ENCODE results near the gene SLC7A14.

- TF ChIP-seq, protein P1, sequence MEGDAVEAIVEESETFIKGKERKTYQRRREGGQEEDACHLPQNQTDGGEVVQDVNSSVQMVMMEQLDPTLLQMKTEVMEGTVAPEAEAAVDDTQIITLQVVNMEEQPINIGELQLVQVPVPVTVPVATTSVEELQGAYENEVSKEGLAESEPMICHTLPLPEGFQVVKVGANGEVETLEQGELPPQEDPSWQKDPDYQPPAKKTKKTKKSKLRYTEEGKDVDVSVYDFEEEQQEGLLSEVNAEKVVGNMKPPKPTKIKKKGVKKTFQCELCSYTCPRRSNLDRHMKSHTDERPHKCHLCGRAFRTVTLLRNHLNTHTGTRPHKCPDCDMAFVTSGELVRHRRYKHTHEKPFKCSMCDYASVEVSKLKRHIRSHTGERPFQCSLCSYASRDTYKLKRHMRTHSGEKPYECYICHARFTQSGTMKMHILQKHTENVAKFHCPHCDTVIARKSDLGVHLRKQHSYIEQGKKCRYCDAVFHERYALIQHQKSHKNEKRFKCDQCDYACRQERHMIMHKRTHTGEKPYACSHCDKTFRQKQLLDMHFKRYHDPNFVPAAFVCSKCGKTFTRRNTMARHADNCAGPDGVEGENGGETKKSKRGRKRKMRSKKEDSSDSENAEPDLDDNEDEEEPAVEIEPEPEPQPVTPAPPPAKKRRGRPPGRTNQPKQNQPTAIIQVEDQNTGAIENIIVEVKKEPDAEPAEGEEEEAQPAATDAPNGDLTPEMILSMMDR (IDR thresholded peaks at IDR 0.05; ENCODE audit: extremely low read depth in 1 of 2, insufficient read depth in 1 of 2, low read depth in 1 of 2, low read length in 2 of 2), result no peak
- TF ChIP-seq POLR2AphosphoS5 (IDR thresholded peaks at IDR 0.05; ENCODE audit: insufficient read depth, low read depth, low read length), result no peak
- TF ChIP-seq POLR2A (IDR thresholded peaks at IDR 0.05; ENCODE audit: low read depth, low read length), result no peak
- no peak for TF ChIP-seq EZH2 (IDR thresholded peaks at IDR 0.05; ENCODE audit: borderline replicate concordance, low read depth, low read length, severe bottlenecking)
- TF ChIP-seq FOS (IDR thresholded peaks at IDR 0.05; ENCODE audit: borderline replicate concordance, insufficient read depth, low read length), result no peak
These were observed 56.0 kb downstream of the SLC7A14 start for GRCh38 chr3:170529912-170530311.
